Epithelial cell of proximal tubule (primary cell): ENCODE results near the gene LEO1. TPM values are rescaled to one million over a fixed set of nuclear protein-coding genes. Genes with fewer than 3 reads are reported as not detected.
A peak's percentile ranks its signal among the peaks of the same experiment; 100 is the strongest.

Source experiments
- DNase-seq: peaks from one replicate; pipeline ENCODE4 v3.0.0-alpha.2; 2011; ENCODE audit warnings: low read depth
- H3K4me3 ChIP-seq: 2 replicates; pipeline ENCODE4 v1.5.1; 2011; ENCODE audit warnings: low read depth, mild to moderate bottlenecking, low read length
- CTCF ChIP-seq: conservative IDR thresholded peaks from 2 replicates; pipeline ENCODE4 v1.5.1; 2012; ENCODE audit warnings: low read depth, mild to moderate bottlenecking, low read length
- total RNA-seq: library from RNA; depleted of rRNA; stranded (reverse); fragments of >200 nt; gene quantifications from 2 replicates; pipeline ENCODE4 v1.2.3, GENCODE V29; 2015

The LEO1 gene
- total RNA-seq, 1 donor from 2014 or later, result 31.5 TPM

GRCh38 chr15:52002351-52002750 is 30.8 kb upstream of the LEO1 start:
- DNase-seq, result no peak
- TF ChIP-seq CTCF, result no peak
- H3K4me3 ChIP-seq, result no peak overlapping the region

- DNase-seq, result no peak
- no peak for TF ChIP-seq CTCF
- H3K4me3 ChIP-seq, result no peak overlapping the region
These were observed 21.4 kb upstream of the LEO1 start for GRCh38 chr15:51992953-51993352.

GRCh38 chr15:51991141-51991540 is 19.6 kb upstream of the LEO1 start:
- H3K4me3 ChIP-seq, result no peak overlapping the region
- DNase-seq, result no peak
- TF ChIP-seq CTCF, result no peak

GRCh38 chr15:51982770-51983103 is 11.2 kb upstream of the LEO1 start:
- DNase-seq, result no peak
- TF ChIP-seq CTCF, result no peak
- H3K4me3 ChIP-seq, result no peak overlapping the region

GRCh38 chr15:51982013-51982769 is 10.6 kb upstream of the LEO1 start:
- DNase-seq, result no peak
- peak overlapping the region; percentile 33 for H3K4me3 ChIP-seq
- peak; percentile 62 for TF ChIP-seq CTCF

GRCh38 chr15:51973775-51974174 is 2.2 kb upstream of the LEO1 start:
- TF ChIP-seq CTCF, result no peak
- H3K4me3 ChIP-seq, result no peak overlapping the region
- DNase-seq, result no peak

GRCh38 chr15:51973220-51973619 is 1.6 kb upstream of the LEO1 start:
- no peak for TF ChIP-seq CTCF
- no peak for DNase-seq
- H3K4me3 ChIP-seq, result no peak overlapping the region
